ENCODE data around the gene SNX30.

The SNX30 gene

DNA sequence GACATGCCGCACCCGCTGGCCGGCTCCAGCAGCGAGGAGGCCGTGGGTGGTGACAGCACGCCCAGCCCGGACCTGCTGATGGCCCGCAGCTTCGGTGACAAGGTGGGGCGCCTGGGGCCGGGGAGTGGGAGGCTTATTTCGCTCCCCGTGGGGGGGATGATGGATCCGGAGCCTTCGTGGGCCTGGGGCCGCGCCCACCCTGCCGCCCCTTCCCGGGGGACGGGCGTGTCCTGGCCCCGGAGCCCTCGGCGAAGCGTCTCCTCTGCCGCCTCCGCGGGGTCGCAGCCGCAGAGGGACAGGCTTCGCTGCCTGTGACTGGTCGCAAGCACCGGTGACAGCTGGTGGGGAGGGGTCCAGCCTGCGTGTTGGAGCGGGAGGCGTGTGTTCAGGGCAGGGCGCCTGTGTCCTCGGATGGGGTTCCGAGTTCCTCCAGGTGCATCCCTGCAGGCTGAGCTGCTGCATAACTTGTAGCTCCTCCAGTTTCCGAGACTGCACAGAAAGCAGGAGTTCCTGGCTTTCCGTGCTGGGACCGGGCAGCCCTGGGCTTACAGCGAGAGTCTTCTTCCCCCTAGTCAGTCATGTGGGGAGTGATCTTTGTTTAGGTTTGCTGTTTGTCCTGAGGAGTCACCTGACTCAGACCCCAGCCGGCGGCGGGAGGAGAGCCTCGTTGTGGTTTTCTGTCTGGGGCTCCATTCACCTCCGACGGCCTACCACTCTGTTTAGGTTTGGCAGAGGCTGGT is 666 bp downstream of the SNX30 start:
- no peaks in the 10 kb centered on the region for H3K9me2 ChIP-seq (replicated peaks; ENCODE audit: low read depth, low read length)
- H3K27me3 ChIP-seq (ENCODE audit: insufficient read depth, low read length, poor library complexity, severe bottlenecking) = no peaks in the 10 kb centered on the region
- H3K79me2 ChIP-seq (ENCODE audit: insufficient read depth, low read length) = no peaks in the 10 kb centered on the region
- no peaks in the 10 kb centered on the region for H3F3A ChIP-seq (ENCODE audit: low read depth)
- peak overlapping the region; percentile 76 for H3K9ac ChIP-seq (ENCODE audit: low read depth, low read length, poor library complexity, severe bottlenecking)
- H3K36me3 ChIP-seq (ENCODE audit: insufficient read depth, low read length) = no peaks in the 10 kb centered on the region
- H3K4me3 ChIP-seq (ENCODE audit: low read length, poor library complexity, severe bottlenecking) = peak overlapping the region; percentile 86
- H3K4me1 ChIP-seq (ENCODE audit: insufficient read depth, low read length, poor library complexity, severe bottlenecking) = peaks cover 40% of the 10 kb centered on the region
- H2AFZ ChIP-seq (ENCODE audit: low read length) = peak overlapping the region; percentile 91
- H4K20me1 ChIP-seq (ENCODE audit: insufficient read depth, low read length, poor library complexity, severe bottlenecking) = peaks cover 3% of the 10 kb centered on the region
- peak overlapping the region; percentile 86 for H3K4me2 ChIP-seq (ENCODE audit: low read depth, low read length, poor library complexity, severe bottlenecking)
- no peaks in the 10 kb centered on the region for H3K9me3 ChIP-seq (ENCODE audit: insufficient read depth, low read depth, low read length)
- TF ChIP-seq, protein P1, sequence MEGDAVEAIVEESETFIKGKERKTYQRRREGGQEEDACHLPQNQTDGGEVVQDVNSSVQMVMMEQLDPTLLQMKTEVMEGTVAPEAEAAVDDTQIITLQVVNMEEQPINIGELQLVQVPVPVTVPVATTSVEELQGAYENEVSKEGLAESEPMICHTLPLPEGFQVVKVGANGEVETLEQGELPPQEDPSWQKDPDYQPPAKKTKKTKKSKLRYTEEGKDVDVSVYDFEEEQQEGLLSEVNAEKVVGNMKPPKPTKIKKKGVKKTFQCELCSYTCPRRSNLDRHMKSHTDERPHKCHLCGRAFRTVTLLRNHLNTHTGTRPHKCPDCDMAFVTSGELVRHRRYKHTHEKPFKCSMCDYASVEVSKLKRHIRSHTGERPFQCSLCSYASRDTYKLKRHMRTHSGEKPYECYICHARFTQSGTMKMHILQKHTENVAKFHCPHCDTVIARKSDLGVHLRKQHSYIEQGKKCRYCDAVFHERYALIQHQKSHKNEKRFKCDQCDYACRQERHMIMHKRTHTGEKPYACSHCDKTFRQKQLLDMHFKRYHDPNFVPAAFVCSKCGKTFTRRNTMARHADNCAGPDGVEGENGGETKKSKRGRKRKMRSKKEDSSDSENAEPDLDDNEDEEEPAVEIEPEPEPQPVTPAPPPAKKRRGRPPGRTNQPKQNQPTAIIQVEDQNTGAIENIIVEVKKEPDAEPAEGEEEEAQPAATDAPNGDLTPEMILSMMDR (conservative IDR thresholded peaks at IDR 0.05; ENCODE audit: low read length) = no peak
- no peak for TF ChIP-seq EZH2phosphoT487 (IDR thresholded peaks at IDR 0.05; ENCODE audit: borderline replicate concordance)

DNA sequence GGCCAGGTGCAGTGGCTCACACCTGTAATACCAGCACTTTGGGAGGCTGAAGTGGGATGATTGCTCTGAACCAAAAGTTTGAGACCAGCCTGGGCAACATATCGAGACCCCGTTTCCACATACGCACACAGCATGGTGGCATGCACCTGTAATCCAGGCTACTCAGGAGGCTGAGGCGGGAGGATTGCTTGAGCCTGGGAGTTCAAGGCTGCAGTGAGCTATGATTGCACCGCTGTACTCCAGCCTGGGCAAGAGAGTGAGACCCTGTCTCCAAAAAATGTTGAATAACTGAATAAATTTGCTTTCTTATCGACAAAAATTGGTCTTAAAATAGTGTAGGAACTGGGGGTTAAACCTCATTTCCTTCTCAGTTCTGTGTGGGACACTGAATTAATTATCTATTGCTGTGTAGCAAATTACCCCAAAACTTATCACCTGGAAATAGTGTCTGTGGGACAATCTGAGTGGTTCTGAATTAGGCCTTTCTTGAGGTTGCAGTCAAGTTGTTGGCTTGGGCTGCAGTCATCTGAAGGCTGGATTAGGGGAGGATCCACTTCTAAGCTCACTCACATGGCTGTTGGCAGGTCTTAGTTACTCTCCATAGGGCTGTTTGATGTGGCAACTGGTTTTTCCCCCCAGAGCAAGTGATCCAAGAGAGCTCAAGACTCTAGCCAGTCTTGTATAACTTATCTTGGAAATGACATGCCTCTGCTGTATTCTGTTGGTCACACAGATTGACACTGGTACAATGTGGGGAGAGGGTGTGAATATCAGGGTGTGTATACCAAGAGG is 2.0 kb downstream of the SNX30 start:
- Histone ChIP-seq H3K9me2 (replicated peaks; ENCODE audit: low read depth, low read length) (no peaks in the 10 kb centered on the region), H3K4me3 (ENCODE audit: low read length, poor library complexity, severe bottlenecking) (no peak overlapping the region), H3K9ac (ENCODE audit: low read depth, low read length, poor library complexity, severe bottlenecking) (no peak overlapping the region), H2AFZ (ENCODE audit: low read length) (no peak overlapping the region), H3K4me2 (ENCODE audit: low read depth, low read length, poor library complexity, severe bottlenecking) (peak overlapping the region; percentile 86), H3K79me2 (ENCODE audit: insufficient read depth, low read length) (no peaks in the 10 kb centered on the region), H3K9me3 (ENCODE audit: insufficient read depth, low read depth, low read length) (no peaks in the 10 kb centered on the region), H3K27me3 (ENCODE audit: insufficient read depth, low read length, poor library complexity, severe bottlenecking) (no peaks in the 10 kb centered on the region), H3K4me1 (ENCODE audit: insufficient read depth, low read length, poor library complexity, severe bottlenecking) (peaks cover 40% of the 10 kb centered on the region), H4K20me1 (ENCODE audit: insufficient read depth, low read length, poor library complexity, severe bottlenecking) (peaks cover 3% of the 10 kb centered on the region), H3F3A (ENCODE audit: low read depth) (no peaks in the 10 kb centered on the region), H3K36me3 (ENCODE audit: insufficient read depth, low read length) (no peaks in the 10 kb centered on the region)
- TF ChIP-seq EZH2phosphoT487 (IDR thresholded peaks at IDR 0.05; ENCODE audit: borderline replicate concordance) = no peak
- TF ChIP-seq, protein P1 (conservative IDR thresholded peaks at IDR 0.05; ENCODE audit: low read length) = no peak

DNA sequence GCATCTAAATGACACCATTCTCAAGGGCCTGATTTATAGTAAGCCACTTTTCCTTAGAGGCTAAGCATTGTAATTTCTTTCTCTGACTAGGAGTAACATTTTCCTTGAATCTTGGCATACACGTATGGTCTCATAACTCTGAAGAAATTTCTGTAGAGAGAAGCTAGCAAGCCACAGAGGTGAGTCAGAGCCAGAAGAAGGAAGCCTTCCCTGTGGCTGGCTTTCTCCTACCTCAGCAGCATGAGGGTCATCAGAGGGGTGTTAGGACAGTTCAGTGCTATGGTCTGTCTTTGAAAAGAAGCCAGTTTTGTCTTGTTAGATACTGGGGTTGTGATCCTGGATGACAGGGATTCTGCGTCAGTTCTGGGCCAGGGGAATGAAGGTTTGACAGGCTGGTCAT is 3.2 kb downstream of the SNX30 start:
- H3K4me1 ChIP-seq (ENCODE audit: insufficient read depth, low read length, poor library complexity, severe bottlenecking) = peaks cover 37% of the 10 kb centered on the region
- H3K27me3 ChIP-seq (ENCODE audit: insufficient read depth, low read length, poor library complexity, severe bottlenecking) = no peaks in the 10 kb centered on the region
- TF ChIP-seq, protein P1 (conservative IDR thresholded peaks at IDR 0.05; ENCODE audit: low read length) = no peak
- no peak for TF ChIP-seq EZH2phosphoT487 (IDR thresholded peaks at IDR 0.05; ENCODE audit: borderline replicate concordance)
- H3K9me3 ChIP-seq (ENCODE audit: insufficient read depth, low read depth, low read length) = no peaks in the 10 kb centered on the region
- H3K4me2 ChIP-seq (ENCODE audit: low read depth, low read length, poor library complexity, severe bottlenecking) = no peak overlapping the region
- H3K36me3 ChIP-seq (ENCODE audit: insufficient read depth, low read length) = no peaks in the 10 kb centered on the region
- H3F3A ChIP-seq (ENCODE audit: low read depth) = no peaks in the 10 kb centered on the region
- H3K9ac ChIP-seq (ENCODE audit: low read depth, low read length, poor library complexity, severe bottlenecking) = no peak overlapping the region
- H4K20me1 ChIP-seq (ENCODE audit: insufficient read depth, low read length, poor library complexity, severe bottlenecking) = peaks cover 3% of the 10 kb centered on the region
- H3K79me2 ChIP-seq (ENCODE audit: insufficient read depth, low read length) = no peaks in the 10 kb centered on the region
- H3K4me3 ChIP-seq (ENCODE audit: low read length, poor library complexity, severe bottlenecking) = no peak overlapping the region
- H2AFZ ChIP-seq (ENCODE audit: low read length) = no peak overlapping the region
- no peaks in the 10 kb centered on the region for H3K9me2 ChIP-seq (replicated peaks; ENCODE audit: low read depth, low read length)
